ENCODE results near the gene CPT1B.
A peak's percentile ranks its signal among the peaks of the same experiment; 100 is the strongest.
"Not testable (repeated sequence)": the region's sequence is repeated elsewhere in the genome, so short reads cannot be mapped to it uniquely, and the experiment has no call there.

Gene CPT1B

GRCh38 chr22:50526108-50526833, 52.0 kb downstream of the CPT1B start:
- no peak for DNase-seq

- no peak for DNase-seq
These were observed 52.4 kb downstream of the CPT1B start for GRCh38 chr22:50525858-50526107.

- peak; percentile 77 for DNase-seq
These were observed 52.9 kb downstream of the CPT1B start, which contains the start of gene SCO2 for GRCh38 chr22:50525104-50525857. Gene SCO2 (minus strand): TSS chr22:50525598. CDS start chr22:50524411, 1,187 bp downstream.

- DNase-seq: no peak
These were observed 53.5 kb downstream of the CPT1B start for GRCh38 chr22:50524676-50525103.

GRCh38 chr22:50523806-50524675, 54.2 kb downstream of the CPT1B start:
- DNase-seq: no peak

GRCh38 chr22:50523458-50523805, 54.8 kb downstream of the CPT1B start:
- DNase-seq: no peak

GRCh38 chr22:50522806-50523438, 55.3 kb downstream of the CPT1B start:
- no peak for DNase-seq

- no peak for DNase-seq
These were observed 55.9 kb downstream of the CPT1B start for GRCh38 chr22:50522208-50522805.

- DNase-seq: no peak
These were observed 56.5 kb downstream of the CPT1B start for GRCh38 chr22:50521710-50522109.

GRCh38 chr22:50520826-50521453, 57.3 kb downstream of the CPT1B start:
- DNase-seq: no peak

- DNase-seq: not testable (repeated sequence)
These were observed 58.0 kb downstream of the CPT1B start for GRCh38 chr22:50520184-50520583.

GRCh38 chr22:50519151-50519550, 59.1 kb downstream of the CPT1B start:
- DNase-seq: no peak

All from NCI-H1436 treated with DMSO at 0.1 percent for 48 hours (cell line).